ENCODE measurements around the gene TANK.

DNA sequence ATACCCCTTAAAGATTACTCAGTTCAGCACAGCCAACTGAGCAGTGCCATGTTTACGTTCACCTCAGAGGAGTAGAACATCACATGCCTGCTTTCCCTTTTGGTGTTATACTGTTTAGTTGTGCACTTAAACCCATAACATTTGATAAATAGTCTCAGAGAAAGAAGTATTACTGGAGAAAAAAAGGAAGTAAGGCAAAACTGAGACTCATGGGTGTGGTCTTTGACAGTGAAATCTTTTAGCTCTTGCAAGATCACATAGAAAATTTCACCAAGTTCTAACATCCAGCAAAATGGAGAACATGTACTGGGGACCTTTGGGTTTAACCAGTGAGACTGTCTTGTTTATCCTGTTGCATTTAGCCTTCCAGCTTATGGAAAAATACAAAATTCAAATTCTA is 5.6 kb downstream of the TANK start:
- no peak for TF ChIP-seq REST (IDR thresholded peaks at IDR 0.05; ENCODE audit: insufficient read depth in 1 of 2, low read depth in 2 of 2, low read length in 2 of 2)
- TF ChIP-seq POLR2AphosphoS5 (IDR thresholded peaks at IDR 0.05; ENCODE audit: low read depth, low read length) = no peak
- no peak for TF ChIP-seq TAF1 (IDR thresholded peaks at IDR 0.05; ENCODE audit: borderline replicate concordance, insufficient read depth, low read length)

All from PFSK-1 (cell line).